Muscle layer of colon (tissue), 2 donors: Measurements from ENCODE around the gene COBL.

Experiments
- H3K27ac ChIP-seq: one replicate; pipeline ENCODE4 v1.7.0; 2013; ENCODE audit warnings: low read depth, mild to moderate bottlenecking, low read length, moderate library complexity
- H3K27me3 ChIP-seq, 2 donors: one replicate each; pipeline ENCODE4 v1.7.0; 2013; ENCODE audit warnings: low read length in 2 of 2, mild to moderate bottlenecking in 2 of 2; ENCODE audit not compliant: insufficient read depth in 2 of 2, control insufficient read depth in 1 of 2
- H3K36me3 ChIP-seq: one replicate; pipeline ENCODE4 v1.7.0; 2013; ENCODE audit warnings: mild to moderate bottlenecking, low read length; ENCODE audit not compliant: insufficient read depth
- H3K4me1 ChIP-seq: one replicate; pipeline ENCODE4 v1.7.0; 2013; ENCODE audit warnings: mild to moderate bottlenecking, low read length; ENCODE audit not compliant: insufficient read depth
- H3K4me3 ChIP-seq, 2 donors: one replicate each; pipeline ENCODE4 v1.7.0; 2013; ENCODE audit warnings: low read length in 2 of 2, low read depth in 1 of 2, mild to moderate bottlenecking in 1 of 2, moderate library complexity in 1 of 2
- H3K9ac ChIP-seq: one replicate; pipeline ENCODE4 v1.7.0; 2013; ENCODE audit warnings: low read length
- H3K9me3 ChIP-seq: one replicate; pipeline ENCODE4 v1.7.0; 2013; ENCODE audit warnings: mild to moderate bottlenecking, low read length
- donor health status: abdominal sarcoma.
- donor health status: Adenocarcinoma of cecum.

The COBL gene

GRCh38 chr7:51189777-51190176 lies 126.8 kb downstream of the COBL start:
- H3K27ac ChIP-seq = no peak overlapping the region
- no peaks in the 10 kb centered on the region for H3K36me3 ChIP-seq
- no peak overlapping the region for H3K9ac ChIP-seq
- no peak overlapping the region for H3K4me3 ChIP-seq
- no peaks in the 10 kb centered on the region for H3K27me3 ChIP-seq
- no peaks in the 10 kb centered on the region for H3K9me3 ChIP-seq
- H3K4me1 ChIP-seq = no peaks in the 10 kb centered on the region

DNA sequence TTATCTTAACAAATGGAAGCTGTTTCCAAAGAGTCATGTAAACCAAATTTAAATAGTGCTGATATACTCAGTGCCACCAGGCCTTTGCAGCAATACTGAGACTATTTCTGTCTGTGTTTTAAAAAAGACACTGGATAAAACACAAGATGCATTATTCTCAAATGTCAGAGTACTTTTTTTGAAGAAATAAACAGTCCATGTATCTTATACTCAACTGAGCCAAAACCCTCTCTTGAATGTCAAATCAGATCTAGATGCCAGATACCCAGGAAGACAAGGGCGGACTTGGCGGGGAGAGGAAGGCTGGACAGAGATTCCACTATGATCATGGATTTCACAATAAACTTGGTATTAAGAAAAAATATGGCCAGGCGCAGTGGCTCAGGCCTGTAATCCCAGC lies 127.6 kb downstream of the COBL start:
- Histone ChIP-seq H3K27me3 (no peaks in the 10 kb centered on the region), H3K9ac (no peak overlapping the region), H3K36me3 (no peaks in the 10 kb centered on the region), H3K4me3 (no peak overlapping the region), H3K9me3 (no peaks in the 10 kb centered on the region), H3K4me1 (no peaks in the 10 kb centered on the region), H3K27ac (no peak overlapping the region)

GRCh38 chr7:51187941-51188340 lies 128.7 kb downstream of the COBL start:
- Histone ChIP-seq H3K4me1 (no peaks in the 10 kb centered on the region), H3K27ac (no peak overlapping the region), H3K36me3 (no peaks in the 10 kb centered on the region), H3K9me3 (no peaks in the 10 kb centered on the region), H3K27me3 (no peaks in the 10 kb centered on the region), H3K9ac (no peak overlapping the region), H3K4me3 (no peak overlapping the region)

GRCh38 chr7:51186531-51186930 lies 130.1 kb downstream of the COBL start:
- Histone ChIP-seq H3K27me3 (no peaks in the 10 kb centered on the region), H3K36me3 (no peaks in the 10 kb centered on the region), H3K4me3 (no peak overlapping the region), H3K9ac (no peak overlapping the region), H3K9me3 (no peaks in the 10 kb centered on the region), H3K4me1 (no peaks in the 10 kb centered on the region), H3K27ac (no peak overlapping the region)

GRCh38 chr7:51182636-51183166 lies 133.9 kb downstream of the COBL start:
- H3K9me3 ChIP-seq = no peaks in the 10 kb centered on the region
- no peak overlapping the region for H3K9ac ChIP-seq
- no peaks in the 10 kb centered on the region for H3K4me1 ChIP-seq
- no peak overlapping the region for H3K27ac ChIP-seq
- H3K4me3 ChIP-seq = no peak overlapping the region
- no peaks in the 10 kb centered on the region for H3K36me3 ChIP-seq
- H3K27me3 ChIP-seq = no peaks in the 10 kb centered on the region

DNA sequence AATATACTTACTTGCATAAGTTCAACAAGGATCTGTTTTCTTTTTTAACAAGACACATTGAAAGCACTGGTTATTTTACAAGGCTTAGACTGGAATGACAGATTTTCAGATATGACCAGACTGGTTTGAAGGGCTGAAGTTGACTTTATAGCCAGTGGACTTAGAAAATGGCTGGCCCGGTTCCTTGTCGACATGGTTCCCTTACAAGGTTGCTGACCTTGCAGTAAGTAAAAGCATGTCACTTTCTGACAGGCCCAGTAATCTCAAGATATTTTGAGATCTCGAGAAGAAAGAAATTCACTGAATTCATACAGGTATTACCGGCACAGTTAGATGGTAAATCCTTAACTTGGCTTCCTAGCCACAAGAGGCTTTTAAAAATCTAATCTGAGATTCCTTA lies 136.5 kb downstream of the COBL start:
- H3K9me3 ChIP-seq = no peaks in the 10 kb centered on the region
- no peaks in the 10 kb centered on the region for H3K27me3 ChIP-seq
- H3K27ac ChIP-seq = no peak overlapping the region
- no peak overlapping the region for H3K9ac ChIP-seq
- no peaks in the 10 kb centered on the region for H3K4me1 ChIP-seq
- H3K36me3 ChIP-seq = no peaks in the 10 kb centered on the region
- H3K4me3 ChIP-seq = no peak overlapping the region

DNA sequence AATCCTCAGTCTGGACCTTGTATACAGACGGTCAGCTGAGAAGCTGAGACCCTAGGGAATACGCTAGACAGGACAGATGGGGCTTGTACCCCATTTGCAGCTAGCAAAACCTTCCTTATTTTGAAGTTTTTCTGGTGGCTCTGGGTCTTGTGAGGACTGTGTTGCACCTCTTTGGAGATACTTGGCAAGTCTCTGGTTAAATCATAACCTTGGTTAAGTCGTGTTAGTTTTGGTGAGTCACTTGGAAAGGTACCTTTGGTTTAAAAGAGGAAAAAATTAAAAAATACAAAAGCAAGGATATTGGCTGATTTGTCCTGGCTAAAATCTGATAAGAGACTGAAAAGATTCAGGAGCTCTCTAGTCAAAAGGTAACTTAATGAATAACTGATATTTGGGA lies 140.6 kb downstream of the COBL start:
- Histone ChIP-seq H3K9me3 (no peaks in the 10 kb centered on the region), H3K27ac (no peak overlapping the region), H3K4me3 (no peak overlapping the region), H3K27me3 (peaks cover 0 to 3% of the 10 kb centered on the region in 2 donors), H3K9ac (no peak overlapping the region), H3K36me3 (no peaks in the 10 kb centered on the region), H3K4me1 (no peaks in the 10 kb centered on the region)

DNA sequence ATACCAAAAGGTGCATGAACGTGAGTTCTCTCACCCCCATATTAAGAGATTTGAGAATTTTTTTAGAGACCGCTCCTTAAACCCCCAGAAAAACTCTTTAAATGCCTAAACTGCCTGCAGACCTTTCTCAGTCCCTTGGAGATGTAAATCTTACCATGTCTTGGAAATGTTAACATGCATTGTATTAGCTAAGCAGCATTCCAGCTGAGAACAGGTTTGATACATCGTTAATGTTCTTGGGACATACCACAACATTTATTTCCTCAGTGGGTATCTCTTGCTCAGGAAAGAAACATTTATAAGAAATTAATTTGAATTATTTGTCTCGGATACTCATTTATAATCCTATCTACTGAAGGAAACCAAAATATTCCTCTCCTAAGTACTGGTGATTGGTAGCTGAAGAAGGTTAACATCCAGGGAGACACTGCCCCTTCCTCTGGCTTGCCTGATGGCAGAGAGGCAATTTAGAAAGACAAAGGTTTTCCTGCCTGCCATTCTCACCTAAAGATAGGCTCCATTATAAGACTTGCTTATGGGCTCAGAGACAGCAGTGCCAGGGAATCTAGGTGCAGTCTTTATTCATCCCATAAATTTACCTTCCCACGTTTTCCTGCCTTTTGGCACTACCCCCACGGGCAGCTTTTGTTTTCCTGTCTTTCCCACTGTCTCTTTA lies 141.2 kb downstream of the COBL start:
- no peaks in the 10 kb centered on the region for H3K9me3 ChIP-seq
- H3K36me3 ChIP-seq = no peaks in the 10 kb centered on the region
- no peak overlapping the region for H3K4me3 ChIP-seq
- H3K9ac ChIP-seq = no peak overlapping the region
- H3K4me1 ChIP-seq = no peaks in the 10 kb centered on the region
- no peak overlapping the region for H3K27ac ChIP-seq
- H3K27me3 ChIP-seq = peaks cover 0 to 3% of the 10 kb centered on the region in 2 donors

DNA sequence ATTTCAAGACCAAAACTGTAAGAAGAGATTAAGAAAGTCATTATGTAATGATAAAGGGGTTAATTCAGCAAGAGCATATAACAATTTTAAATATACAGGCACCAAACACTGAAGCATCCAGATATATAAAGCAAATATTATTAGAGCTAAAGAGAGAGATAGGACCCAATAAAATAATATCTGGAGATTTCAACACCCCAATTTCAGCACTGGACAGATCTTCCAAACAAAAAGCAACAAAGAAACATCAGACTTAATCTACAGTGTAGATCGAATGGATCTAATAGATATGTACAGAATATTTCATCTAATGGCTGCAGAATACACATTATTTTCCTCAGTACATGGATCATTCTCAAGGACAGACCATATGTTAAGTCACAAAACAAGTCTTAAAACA lies 151.3 kb downstream of the COBL start:
- no peaks in the 10 kb centered on the region for H3K9me3 ChIP-seq
- H3K4me3 ChIP-seq = no peak overlapping the region
- H3K4me1 ChIP-seq = no peaks in the 10 kb centered on the region
- no peaks in the 10 kb centered on the region for H3K27me3 ChIP-seq
- H3K36me3 ChIP-seq = no peaks in the 10 kb centered on the region
- no peak overlapping the region for H3K27ac ChIP-seq
- H3K9ac ChIP-seq = no peak overlapping the region

- Histone ChIP-seq H3K9me3 (no peaks in the 10 kb centered on the region), H3K27me3 (no peaks in the 10 kb centered on the region), H3K4me3 (no peak overlapping the region), H3K9ac (no peak overlapping the region), H3K36me3 (no peaks in the 10 kb centered on the region), H3K4me1 (no peaks in the 10 kb centered on the region), H3K27ac (no peak overlapping the region)
Measured at GRCh38 chr7:51162724-51163329, 153.8 kb downstream of the COBL start.

GRCh38 chr7:51161937-51162336 lies 154.7 kb downstream of the COBL start:
- H3K27ac ChIP-seq = no peak overlapping the region
- no peak overlapping the region for H3K9ac ChIP-seq
- no peaks in the 10 kb centered on the region for H3K4me1 ChIP-seq
- H3K4me3 ChIP-seq = no peak overlapping the region
- no peaks in the 10 kb centered on the region for H3K36me3 ChIP-seq
- H3K27me3 ChIP-seq = no peaks in the 10 kb centered on the region
- H3K9me3 ChIP-seq = no peaks in the 10 kb centered on the region
